ENCODE measurements around the gene WSCD2. TPM values are rescaled to one million over a fixed set of nuclear protein-coding genes. Genes with fewer than 3 reads are reported as not detected.

The WSCD2 gene
- total RNA-seq, 1 experiment from 2014 or later: not detected

DNA sequence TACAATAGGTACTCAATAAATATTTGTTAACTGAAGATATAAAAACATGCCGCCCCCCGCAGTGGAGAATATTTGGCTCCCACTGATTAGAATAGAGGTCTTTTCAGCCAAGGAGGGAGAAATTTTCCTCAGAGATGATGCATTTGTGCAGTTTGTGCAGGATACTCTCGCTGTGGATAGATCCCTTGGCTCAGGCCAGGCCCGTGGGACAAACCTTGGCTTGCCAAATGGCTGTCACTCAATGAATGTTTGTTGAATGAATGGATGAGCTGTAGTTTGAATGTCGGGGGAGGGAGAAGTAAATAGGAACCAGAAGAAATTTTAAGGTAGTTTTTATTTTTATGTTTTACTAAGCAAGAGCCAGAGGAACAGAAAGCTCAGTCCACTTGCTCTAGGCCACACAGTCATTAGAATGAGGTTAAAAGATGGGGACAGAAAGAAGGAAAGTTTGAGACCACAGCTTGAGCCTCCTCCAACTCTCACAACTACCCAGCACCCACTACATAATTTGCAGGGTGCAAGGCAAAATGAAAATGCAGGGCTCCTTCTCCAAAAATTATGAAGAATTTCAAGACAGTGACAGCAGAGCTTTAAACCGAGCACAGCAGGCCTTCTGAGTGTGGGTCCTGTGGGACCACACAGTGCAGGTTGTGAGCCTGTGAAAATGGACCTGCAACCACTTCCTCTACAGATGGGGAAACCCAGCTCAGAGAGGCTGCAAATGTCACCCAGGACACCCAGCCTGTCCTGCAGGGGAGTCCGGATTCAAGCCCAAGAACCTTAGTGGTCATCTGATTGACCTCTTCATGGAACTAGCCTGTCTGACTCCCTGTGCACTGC, 51.4 kb downstream of the WSCD2 start:
- no peaks in the 10 kb centered on the region for H3K36me3 Mint-ChIP-seq (ENCODE audit: insufficient read depth, unreplicated experiment)
- H3K9me3 ChIP-seq: no peaks in the 10 kb centered on the region
- BruUV-seq (replicated peaks): no TSS peak
- H3K4me1 ChIP-seq: 0 out of 2 replicates have a peak, but pooled peaks cover 11% of the 10 kb centered on the region
- CTCF ChIA-PET: no interaction called here
- no peak overlapping the region for H3K4me3 ChIP-seq (ENCODE audit: low read depth, low read length)
- H3K27me3 ChIP-seq (replicated peaks; ENCODE audit: control insufficient read depth, insufficient read depth, low read length): no peaks in the 10 kb centered on the region; the same call in 1 of the 2 replicates
- H3K27ac Mint-ChIP-seq (ENCODE audit: unreplicated experiment): no peak overlapping the region
- intact Hi-C loops (cut with micrococcal nuclease; ENCODE audit: unreplicated experiment): no loop called here
- TF ChIP-seq, protein P1, sequence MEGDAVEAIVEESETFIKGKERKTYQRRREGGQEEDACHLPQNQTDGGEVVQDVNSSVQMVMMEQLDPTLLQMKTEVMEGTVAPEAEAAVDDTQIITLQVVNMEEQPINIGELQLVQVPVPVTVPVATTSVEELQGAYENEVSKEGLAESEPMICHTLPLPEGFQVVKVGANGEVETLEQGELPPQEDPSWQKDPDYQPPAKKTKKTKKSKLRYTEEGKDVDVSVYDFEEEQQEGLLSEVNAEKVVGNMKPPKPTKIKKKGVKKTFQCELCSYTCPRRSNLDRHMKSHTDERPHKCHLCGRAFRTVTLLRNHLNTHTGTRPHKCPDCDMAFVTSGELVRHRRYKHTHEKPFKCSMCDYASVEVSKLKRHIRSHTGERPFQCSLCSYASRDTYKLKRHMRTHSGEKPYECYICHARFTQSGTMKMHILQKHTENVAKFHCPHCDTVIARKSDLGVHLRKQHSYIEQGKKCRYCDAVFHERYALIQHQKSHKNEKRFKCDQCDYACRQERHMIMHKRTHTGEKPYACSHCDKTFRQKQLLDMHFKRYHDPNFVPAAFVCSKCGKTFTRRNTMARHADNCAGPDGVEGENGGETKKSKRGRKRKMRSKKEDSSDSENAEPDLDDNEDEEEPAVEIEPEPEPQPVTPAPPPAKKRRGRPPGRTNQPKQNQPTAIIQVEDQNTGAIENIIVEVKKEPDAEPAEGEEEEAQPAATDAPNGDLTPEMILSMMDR (IDR thresholded peaks at IDR 0.05; ENCODE audit: insufficient read depth in 1 of 2, low read depth in 1 of 2, low read length in 1 of 2, severe bottlenecking in 1 of 2, unreplicated experiment in 1 of 2): no peak
- H3K4me1 Mint-ChIP-seq (ENCODE audit: low read depth, unreplicated experiment): peaks cover 4% of the 10 kb centered on the region
- H3K27me3 Mint-ChIP-seq (ENCODE audit: insufficient read depth, unreplicated experiment): no peaks in the 10 kb centered on the region
- H3K9me3 Mint-ChIP-seq (ENCODE audit: unreplicated experiment): no peaks in the 10 kb centered on the region
- POLR2A ChIA-PET: no interaction called here
- DNase-seq: no peak
- no peaks in the 10 kb centered on the region for H3K36me3 ChIP-seq (ENCODE audit: control insufficient read depth, insufficient read depth, low read length)
- no peak overlapping the region for H3K4me3 Mint-ChIP-seq (ENCODE audit: unreplicated experiment)

GRCh38 chr12:108181095-108181454, 52.0 kb downstream of the WSCD2 start:
- H3K4me3 Mint-ChIP-seq (ENCODE audit: unreplicated experiment): no peak overlapping the region
- Histone ChIP-seq H3K4me1 (0 out of 2 replicates have a peak, but pooled peaks cover 13% of the 10 kb centered on the region), H3K27me3 (replicated peaks; ENCODE audit: control insufficient read depth, insufficient read depth, low read length) (no peaks in the 10 kb centered on the region; the same call in 1 of the 2 replicates), H3K9me3 (no peaks in the 10 kb centered on the region), H3K36me3 (ENCODE audit: control insufficient read depth, insufficient read depth, low read length) (no peaks in the 10 kb centered on the region), H3K4me3 (ENCODE audit: low read depth, low read length) (no peak overlapping the region)
- peaks cover 8% of the 10 kb centered on the region for H3K4me1 Mint-ChIP-seq (ENCODE audit: low read depth, unreplicated experiment)
- intact Hi-C loops (cut with micrococcal nuclease; ENCODE audit: unreplicated experiment): no loop called here
- TF ChIP-seq, protein P1 (IDR thresholded peaks at IDR 0.05; ENCODE audit: insufficient read depth in 1 of 2, low read depth in 1 of 2, low read length in 1 of 2, severe bottlenecking in 1 of 2, unreplicated experiment in 1 of 2): no peak
- H3K36me3 Mint-ChIP-seq (ENCODE audit: insufficient read depth, unreplicated experiment): no peaks in the 10 kb centered on the region
- no peak overlapping the region for H3K27ac Mint-ChIP-seq (ENCODE audit: unreplicated experiment)
- H3K9me3 Mint-ChIP-seq (ENCODE audit: unreplicated experiment): no peaks in the 10 kb centered on the region
- no TSS peak for BruUV-seq (replicated peaks)
- CTCF ChIA-PET: no interaction called here
- no peak for DNase-seq
- no peaks in the 10 kb centered on the region for H3K27me3 Mint-ChIP-seq (ENCODE audit: insufficient read depth, unreplicated experiment)
- POLR2A ChIA-PET: no interaction called here

DNA sequence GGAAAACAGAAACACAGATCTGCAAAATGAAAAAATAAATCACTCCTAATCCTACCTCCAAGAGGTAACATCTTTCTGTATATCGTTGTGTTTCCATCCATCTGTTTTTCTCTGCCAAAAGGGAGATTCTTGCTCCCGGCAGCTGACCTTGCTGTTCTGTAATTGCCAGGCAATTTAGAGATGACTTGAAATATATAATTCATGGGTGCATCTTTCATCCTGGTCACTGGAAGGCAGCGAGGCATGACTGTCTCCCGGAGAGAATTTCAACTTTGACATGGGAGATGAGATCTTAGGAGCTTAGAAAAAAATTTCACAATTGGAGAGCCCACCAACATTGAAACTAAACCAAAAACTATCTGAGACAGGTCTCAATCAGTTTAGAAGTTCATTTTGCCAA, 53.0 kb downstream of the WSCD2 start:
- Mint-ChIP-seq H3K4me3 (ENCODE audit: unreplicated experiment) (no peak overlapping the region), H3K4me1 (ENCODE audit: low read depth, unreplicated experiment) (peaks cover 8% of the 10 kb centered on the region), H3K36me3 (ENCODE audit: insufficient read depth, unreplicated experiment) (no peaks in the 10 kb centered on the region), H3K27ac (ENCODE audit: unreplicated experiment) (no peak overlapping the region), H3K9me3 (ENCODE audit: unreplicated experiment) (no peaks in the 10 kb centered on the region), H3K27me3 (ENCODE audit: insufficient read depth, unreplicated experiment) (no peaks in the 10 kb centered on the region)
- intact Hi-C loops (cut with micrococcal nuclease; ENCODE audit: unreplicated experiment): no loop called here
- POLR2A ChIA-PET: no interaction called here
- Histone ChIP-seq H3K36me3 (ENCODE audit: control insufficient read depth, insufficient read depth, low read length) (no peaks in the 10 kb centered on the region), H3K27me3 (replicated peaks; ENCODE audit: control insufficient read depth, insufficient read depth, low read length) (no peaks in the 10 kb centered on the region; the same call in 1 of the 2 replicates), H3K9me3 (no peaks in the 10 kb centered on the region), H3K4me3 (ENCODE audit: low read depth, low read length) (no peak overlapping the region), H3K4me1 (0 out of 2 replicates have a peak, but pooled peaks cover 13% of the 10 kb centered on the region)
- CTCF ChIA-PET: interaction anchor here (1.2 kb wide), 1 partner anchor 189 kb away, joined by 3 read pairs; no protein-coding TSS in a partner anchor
- TF ChIP-seq, protein P1 (IDR thresholded peaks at IDR 0.05; ENCODE audit: insufficient read depth in 1 of 2, low read depth in 1 of 2, low read length in 1 of 2, severe bottlenecking in 1 of 2, unreplicated experiment in 1 of 2): no peak
- no TSS peak for BruUV-seq (replicated peaks)
- no peak for DNase-seq
